Right atrium auricular region (tissue), 2 donors: Measurements from ENCODE around the gene R3HCC1L. TPM values are rescaled to one million over a fixed set of nuclear protein-coding genes. Genes with fewer than 3 reads are reported as not detected.

Source experiments
- DNase-seq: peaks from one replicate; pipeline ENCODE4 v3.0.0-alpha.2; 2019; ENCODE audit warnings: low spot score
- H3K27ac ChIP-seq, 2 donors: fragments of 200-600 bp; sonication (generic); 1 replicate in 1 of 2; 2 replicates in 1 of 2; pipeline ENCODE4 v1.5.1; 2016 to 2019
- H3K27me3 ChIP-seq, 2 donors: fragments of 200-600 bp; sonication (generic); one replicate each; pipeline versions ENCODE4 v1.5.1 to v1.6.0; 2017 to 2019
- H3K36me3 ChIP-seq: fragments of 200-600 bp; sonication (generic); one replicate; pipeline ENCODE4 v1.5.1; 2016
- H3K4me1 ChIP-seq, 2 donors: fragments of 200-600 bp; sonication (generic); one replicate each; pipeline versions ENCODE4 v1.5.1 to v1.6.0; 2017 to 2019
- H3K4me3 ChIP-seq, 2 donors: fragments of 200-600 bp; sonication (generic); 1 replicate in 1 of 2; 2 replicates in 1 of 2; pipeline ENCODE4 v1.5.1; 2017 to 2019; ENCODE audit warnings: mild to moderate bottlenecking in 1 of 2, moderate library complexity in 1 of 2
- H3K9me3 ChIP-seq, 2 donors: fragments of 200-600 bp; sonication (generic); one replicate each; pipeline ENCODE4 v1.5.1; 2019
- total RNA-seq, 2 donors: library from RNA; depleted of rRNA; stranded (reverse); fragments of >200 nt; gene quantifications; one replicate each; pipeline ENCODE4 v1.1.0, GENCODE V29; 2016
- TF ChIP-seq, protein P1 (sequence below), 2 donors: fragments of 200-600 bp; sonication (generic); IDR thresholded peaks; one replicate each; pipeline ENCODE4 v1.5.1; 2019; ENCODE audit warnings: antibody characterized with exemption in 2 of 2

Gene R3HCC1L
- total RNA-seq, 2 donors from 2014 or later: 4.0 to 5.2 TPM

DNA sequence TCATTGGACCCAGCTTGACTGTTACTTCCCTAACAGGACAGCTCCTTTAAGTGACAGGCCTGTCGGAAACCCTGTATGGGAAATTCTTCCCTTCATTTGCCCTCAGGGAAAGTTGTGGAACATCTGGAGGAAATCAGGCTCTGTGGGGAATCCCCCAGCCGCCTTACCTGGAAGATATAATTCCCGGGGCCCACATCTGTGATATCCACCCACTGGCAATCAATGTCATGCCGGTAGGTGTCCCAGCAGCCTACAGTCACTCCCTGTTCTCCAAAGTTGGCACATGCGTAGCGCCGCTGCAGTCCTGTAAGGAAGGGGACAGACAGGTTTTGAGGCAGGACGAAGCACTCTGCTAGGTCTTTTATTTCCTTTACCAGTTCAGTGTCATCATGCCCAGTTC, 116.9 kb downstream of the R3HCC1L start:
- peaks cover 16% of the 10 kb centered on the region for H3K36me3 ChIP-seq
- H3K27me3 ChIP-seq: no peaks in the 10 kb centered on the region
- no peaks in the 10 kb centered on the region for H3K4me1 ChIP-seq
- DNase-seq: no peak
- TF ChIP-seq, protein P1, sequence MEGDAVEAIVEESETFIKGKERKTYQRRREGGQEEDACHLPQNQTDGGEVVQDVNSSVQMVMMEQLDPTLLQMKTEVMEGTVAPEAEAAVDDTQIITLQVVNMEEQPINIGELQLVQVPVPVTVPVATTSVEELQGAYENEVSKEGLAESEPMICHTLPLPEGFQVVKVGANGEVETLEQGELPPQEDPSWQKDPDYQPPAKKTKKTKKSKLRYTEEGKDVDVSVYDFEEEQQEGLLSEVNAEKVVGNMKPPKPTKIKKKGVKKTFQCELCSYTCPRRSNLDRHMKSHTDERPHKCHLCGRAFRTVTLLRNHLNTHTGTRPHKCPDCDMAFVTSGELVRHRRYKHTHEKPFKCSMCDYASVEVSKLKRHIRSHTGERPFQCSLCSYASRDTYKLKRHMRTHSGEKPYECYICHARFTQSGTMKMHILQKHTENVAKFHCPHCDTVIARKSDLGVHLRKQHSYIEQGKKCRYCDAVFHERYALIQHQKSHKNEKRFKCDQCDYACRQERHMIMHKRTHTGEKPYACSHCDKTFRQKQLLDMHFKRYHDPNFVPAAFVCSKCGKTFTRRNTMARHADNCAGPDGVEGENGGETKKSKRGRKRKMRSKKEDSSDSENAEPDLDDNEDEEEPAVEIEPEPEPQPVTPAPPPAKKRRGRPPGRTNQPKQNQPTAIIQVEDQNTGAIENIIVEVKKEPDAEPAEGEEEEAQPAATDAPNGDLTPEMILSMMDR (IDR thresholded peaks at IDR 0.05): no peak
- H3K9me3 ChIP-seq: no peaks in the 10 kb centered on the region
- no peak overlapping the region for H3K27ac ChIP-seq
- H3K4me3 ChIP-seq: no peak overlapping the region

DNA sequence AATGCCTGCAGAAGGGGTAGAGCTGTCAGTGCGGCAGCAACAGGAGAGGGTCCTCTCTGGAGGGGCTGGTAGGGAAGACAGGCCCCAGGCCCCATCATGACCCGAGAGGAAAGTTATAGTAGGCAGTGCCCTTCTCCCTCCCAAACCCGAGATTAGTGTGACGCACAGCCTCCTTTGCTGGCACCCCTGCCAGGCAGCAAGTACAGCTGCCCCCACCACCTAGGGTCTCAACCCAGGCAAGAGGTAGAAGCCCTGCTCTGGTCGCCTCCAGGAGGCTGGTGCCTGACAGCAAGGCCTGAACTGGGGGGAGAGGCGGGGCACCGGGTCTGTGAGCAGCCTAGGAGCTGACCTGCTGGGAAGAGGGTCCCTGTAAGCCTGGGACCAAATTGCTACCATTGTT, 118.0 kb downstream of the R3HCC1L start:
- Histone ChIP-seq H3K4me3 (no peak overlapping the region), H3K36me3 (peaks cover 12% of the 10 kb centered on the region), H3K27ac (no peak overlapping the region), H3K27me3 (no peaks in the 10 kb centered on the region), H3K9me3 (no peaks in the 10 kb centered on the region), H3K4me1 (no peaks in the 10 kb centered on the region)
- TF ChIP-seq, protein P1 (IDR thresholded peaks at IDR 0.05): no peak
- DNase-seq: no peak

DNA sequence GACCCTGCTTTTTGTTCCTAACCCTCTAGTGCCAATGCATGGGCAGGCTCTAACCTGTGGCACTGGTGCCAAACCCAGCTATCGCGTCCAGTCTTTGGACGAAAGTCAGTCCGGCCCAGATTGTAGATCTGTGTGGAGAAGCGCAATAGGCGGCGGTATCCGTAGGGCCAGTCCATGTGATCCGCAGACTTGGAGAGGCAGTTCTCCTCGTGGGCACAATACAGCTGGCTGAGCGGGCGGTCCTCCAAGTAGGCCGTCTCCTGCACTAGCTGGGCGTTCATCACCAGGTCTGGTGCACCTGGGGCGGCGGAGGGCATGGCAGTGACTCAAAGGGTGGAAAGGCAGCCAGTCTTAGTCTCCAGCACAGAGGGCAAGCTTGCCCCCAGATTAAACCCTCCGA, 119.0 kb downstream of the R3HCC1L start:
- Histone ChIP-seq H3K27me3 (no peaks in the 10 kb centered on the region), H3K9me3 (no peaks in the 10 kb centered on the region), H3K4me1 (no peaks in the 10 kb centered on the region), H3K36me3 (peaks cover 5% of the 10 kb centered on the region), H3K27ac (no peak overlapping the region), H3K4me3 (no peak overlapping the region)
- TF ChIP-seq, protein P1 (IDR thresholded peaks at IDR 0.05): no peak
- no peak for DNase-seq

DNA sequence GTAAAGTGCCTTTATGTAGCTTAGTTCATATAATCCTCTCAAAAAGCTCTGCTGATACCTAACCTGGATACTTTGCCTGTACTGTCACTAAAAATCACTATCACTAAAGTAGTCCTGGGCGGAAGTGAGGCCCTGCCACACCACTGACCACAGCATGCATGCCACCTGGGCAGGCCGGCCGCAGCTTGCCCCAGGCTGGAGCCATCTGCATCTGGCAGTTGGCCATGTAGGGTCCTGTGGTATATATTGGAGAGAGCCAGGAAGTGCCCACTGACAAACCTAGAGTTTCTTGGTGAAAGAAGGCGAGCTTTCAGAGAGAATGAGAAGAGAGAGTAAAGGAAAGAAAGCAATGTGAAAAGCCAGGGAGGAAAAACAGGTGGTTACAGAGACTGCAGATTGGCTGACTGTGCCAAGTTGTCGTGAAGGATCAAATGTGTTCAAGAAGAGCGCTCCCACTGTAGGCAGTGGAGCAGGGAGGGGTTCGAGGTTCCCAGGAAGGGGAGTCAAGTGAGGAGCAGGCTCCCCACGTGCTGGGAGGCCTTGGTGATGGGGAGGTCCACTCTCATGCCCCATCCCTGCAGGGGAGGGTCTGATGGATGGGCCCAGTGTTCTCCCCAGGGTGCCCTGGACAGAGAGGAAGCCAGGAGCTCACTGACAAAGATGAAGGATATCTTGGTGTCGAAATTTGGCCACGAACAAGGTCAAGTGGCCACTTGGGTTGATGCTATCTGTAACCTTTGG, 119.9 kb downstream of the R3HCC1L start:
- Histone ChIP-seq H3K36me3 (no peaks in the 10 kb centered on the region), H3K4me1 (no peaks in the 10 kb centered on the region), H3K27me3 (no peaks in the 10 kb centered on the region), H3K9me3 (no peaks in the 10 kb centered on the region), H3K4me3 (no peak overlapping the region), H3K27ac (no peak overlapping the region)
- DNase-seq: no peak
- TF ChIP-seq, protein P1 (IDR thresholded peaks at IDR 0.05): no peak

DNA sequence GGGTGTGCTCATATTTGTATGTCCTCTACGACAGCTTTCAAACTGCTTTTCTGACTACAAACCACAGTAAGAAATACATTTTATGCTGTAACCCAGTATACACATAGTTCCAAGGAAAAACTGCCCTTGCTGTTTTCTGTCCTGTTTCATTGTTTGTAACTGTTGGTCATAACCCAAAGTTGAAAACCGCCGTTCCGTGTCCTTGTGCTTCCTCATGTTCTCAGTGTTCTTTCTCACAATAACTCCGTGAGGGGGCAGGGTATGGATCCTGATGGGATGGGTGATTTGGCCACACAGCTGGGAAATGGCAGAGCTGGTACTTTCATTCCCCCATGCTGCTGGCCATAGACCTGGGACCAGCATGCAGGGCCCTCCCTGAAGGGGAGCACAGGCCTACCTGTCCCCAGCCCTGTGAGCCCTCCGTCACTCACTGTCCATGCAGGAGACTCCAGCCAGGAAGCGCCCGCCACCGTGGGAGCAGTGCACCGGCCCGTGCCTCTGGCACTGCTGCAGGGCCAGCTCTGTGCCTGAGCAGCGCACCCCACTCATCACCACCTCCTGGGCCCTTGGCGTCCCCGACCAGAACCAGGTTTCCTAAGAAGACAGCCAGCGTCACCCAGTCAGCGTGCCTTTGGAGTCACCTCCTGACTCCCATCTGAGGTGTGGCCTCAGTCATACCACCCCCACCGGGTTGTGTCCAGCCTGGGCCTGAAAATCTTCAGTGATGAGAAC, 120.9 kb downstream of the R3HCC1L start:
- Histone ChIP-seq H3K4me1 (no peaks in the 10 kb centered on the region), H3K27ac (no peak overlapping the region), H3K9me3 (no peaks in the 10 kb centered on the region), H3K4me3 (no peak overlapping the region), H3K27me3 (no peaks in the 10 kb centered on the region), H3K36me3 (no peaks in the 10 kb centered on the region)
- no peak for DNase-seq
- TF ChIP-seq, protein P1 (IDR thresholded peaks at IDR 0.05): no peak
